ENCODE data around the gene LNPEP.
"Not testable (repeated sequence)": the region's sequence is repeated elsewhere in the genome, so short reads cannot be mapped to it uniquely, and the experiment has no call there.

Gene LNPEP

GRCh38 chr5:97070234-97070633, 134.4 kb downstream of the LNPEP start:
- no peak for DNase-seq

DNA sequence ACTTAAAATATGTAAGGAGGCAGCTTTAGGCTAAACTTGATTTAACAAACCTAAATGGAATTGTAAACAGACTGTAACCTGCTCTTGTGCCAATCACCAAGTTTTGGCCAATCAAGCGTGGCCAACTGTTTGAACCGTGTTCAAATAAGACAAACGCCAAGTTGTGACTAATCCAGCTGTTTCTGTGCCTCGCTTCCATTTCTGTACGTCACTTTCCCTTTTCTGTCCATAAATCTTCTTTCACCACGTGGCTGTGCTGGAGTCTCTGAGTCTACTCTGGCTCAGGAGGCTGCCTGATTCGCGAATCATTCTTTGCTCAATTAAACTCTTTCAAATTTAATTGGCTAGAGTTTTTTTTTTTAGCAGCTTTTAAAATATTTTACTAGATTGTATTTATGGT, 135.2 kb downstream of the LNPEP start:
- DNase-seq, result no peak

DNA sequence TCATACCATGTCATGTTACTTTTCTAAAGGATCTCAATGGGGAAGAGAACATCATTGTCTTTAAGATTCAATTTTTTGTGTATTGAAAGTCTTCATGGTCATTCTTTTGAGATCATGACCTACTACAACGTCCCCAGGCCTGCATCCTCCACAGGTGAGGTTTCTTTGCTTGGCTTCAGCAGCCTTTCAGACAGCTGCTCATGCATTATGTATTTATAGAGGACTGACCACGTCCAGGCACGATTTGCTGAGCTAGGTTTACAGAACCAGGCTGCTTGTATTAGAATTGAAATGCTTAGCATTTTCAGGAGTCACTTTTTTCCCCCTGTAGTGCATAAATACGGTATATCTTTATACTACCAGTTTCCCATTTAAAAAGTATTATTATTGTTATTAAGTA, 136.1 kb downstream of the LNPEP start:
- no peak for DNase-seq

GRCh38 chr5:97072696-97073095, 136.8 kb downstream of the LNPEP start:
- DNase-seq, result no peak

DNA sequence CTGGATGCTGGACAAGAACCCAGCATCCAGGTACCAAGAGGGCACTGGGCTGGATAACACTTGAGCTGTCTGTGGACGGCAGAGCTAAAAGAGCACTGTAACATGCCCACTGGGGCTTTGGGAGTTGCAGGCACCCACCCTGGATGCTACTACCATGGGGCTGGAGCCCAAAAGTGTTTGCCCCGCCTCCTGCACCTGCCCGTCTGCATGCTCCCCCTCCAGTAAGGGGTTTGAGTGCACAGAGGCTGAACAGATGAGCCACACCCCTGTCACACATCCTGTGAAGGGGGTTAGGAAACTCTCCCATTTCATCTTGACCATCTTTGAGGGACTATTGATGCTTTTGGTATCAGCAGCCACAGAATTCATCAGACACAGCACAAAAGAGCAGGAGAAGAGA, 137.5 kb downstream of the LNPEP start:
- DNase-seq, result no peak

DNA sequence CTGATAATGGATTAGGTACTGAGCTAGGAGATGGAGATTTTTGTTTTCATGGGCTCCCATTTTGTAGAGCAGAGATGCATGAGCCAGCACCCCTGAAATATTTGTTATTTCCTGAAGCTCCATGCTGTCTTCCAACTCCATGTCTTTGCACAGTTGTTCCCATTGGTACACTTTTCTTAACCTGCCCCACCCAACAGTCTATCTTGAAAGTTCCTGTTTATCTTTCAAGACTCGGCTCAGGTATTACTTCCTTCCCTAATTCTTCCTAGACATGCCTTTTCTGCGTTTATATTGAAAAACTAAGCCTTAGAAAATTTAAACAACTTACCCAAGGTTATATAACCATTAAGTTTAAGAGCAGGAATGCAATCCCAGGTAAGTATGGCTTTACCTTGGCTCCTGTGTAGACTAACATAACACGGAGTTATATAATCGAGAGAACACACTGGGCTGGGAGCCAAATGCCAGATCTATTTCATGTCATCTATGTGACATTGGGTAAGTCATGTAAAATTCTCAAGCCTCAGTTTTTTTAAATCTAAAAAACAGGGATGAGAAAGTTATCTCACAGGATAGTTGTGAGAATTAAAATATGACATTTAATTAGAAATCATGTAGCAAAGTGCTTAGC, 139.1 kb downstream of the LNPEP start:
- DNase-seq, result no peak

- DNase-seq, result no peak
Observed at GRCh38 chr5:97075649-97076048, 139.8 kb downstream of the LNPEP start.

DNA sequence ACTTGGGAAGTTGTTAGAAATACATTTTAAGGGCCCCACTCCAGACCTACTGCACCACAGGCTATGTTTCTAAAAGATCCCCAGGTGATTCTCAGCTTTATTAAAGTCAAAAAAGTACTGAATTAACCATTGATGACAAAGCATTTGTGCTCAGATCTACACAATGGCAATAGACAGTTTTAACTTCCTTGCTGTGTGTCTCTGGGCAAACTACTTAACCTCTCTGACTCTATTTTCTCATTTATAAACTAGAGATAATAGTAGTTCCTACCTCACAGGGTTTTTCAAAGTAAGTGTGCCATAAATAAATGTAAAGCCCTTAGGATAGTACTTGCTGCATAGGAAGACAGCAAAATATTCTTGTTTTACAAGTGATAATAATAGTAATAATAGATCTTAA, 140.2 kb downstream of the LNPEP start:
- DNase-seq, result no peak

DNA sequence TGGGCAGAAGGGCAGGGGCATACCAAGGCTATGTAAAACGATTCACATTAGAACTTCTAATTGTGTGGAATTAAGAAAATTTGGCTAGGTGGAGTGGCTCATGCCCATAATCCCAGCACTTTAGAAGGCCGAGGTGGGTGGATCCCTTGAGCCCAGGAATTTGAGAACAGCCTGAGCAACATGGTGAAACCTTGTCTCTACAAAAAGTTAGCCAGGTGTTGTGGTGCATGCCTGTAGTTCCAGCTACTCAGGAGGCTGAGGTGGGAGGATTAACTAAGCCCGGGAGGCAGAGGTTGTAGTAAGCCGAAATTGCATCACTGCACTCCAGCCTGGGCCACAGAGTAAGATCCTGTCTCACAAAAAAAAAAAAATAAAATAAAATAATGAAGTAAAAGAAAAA, 141.4 kb downstream of the LNPEP start:
- no peak for DNase-seq

- DNase-seq, result no peak
Observed at GRCh38 chr5:97078958-97079743, 143.3 kb downstream of the LNPEP start.

DNA sequence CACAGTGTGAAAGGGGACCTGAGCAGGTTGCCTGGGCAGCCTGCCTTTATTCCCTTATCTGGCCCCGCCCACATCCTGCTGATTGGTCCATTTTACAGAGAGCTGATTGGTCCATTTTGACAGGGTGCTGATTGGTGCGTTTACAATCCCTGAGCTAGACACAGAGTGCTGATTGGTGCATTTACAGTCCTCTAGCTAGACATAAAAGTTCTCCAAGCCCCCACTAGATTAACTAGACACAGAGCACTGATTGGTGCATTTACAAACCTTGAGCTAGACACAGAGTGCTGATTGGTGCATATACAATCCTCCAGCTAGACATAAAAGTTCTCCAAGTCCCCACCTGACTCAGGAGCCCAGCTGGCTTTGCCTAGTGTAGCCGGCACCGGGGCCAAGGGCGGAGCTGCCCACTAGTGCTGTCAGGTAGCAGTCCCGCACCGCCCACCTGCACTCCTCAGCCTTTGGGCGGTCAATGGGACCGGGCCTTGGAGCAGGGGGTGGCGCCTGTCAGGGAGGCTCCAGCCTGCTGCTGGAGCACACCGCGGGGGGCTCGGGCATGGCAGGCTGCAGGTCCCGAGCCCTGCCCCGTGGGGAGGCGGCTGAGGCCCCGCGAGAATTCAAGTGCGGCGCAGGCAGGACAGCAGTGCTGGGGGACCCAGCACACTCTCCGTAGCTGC, 149.0 kb downstream of the LNPEP start:
- not testable (repeated sequence) for DNase-seq

GRCh38 chr5:97085459-97086181, 149.7 kb downstream of the LNPEP start:
- no peak for DNase-seq

All from CD4-positive, alpha-beta T cell treated with Interleukin-6 for 4 hours (primary cell).